Measurements from ENCODE around the gene EMILIN1. TPM values are rescaled to one million over a fixed set of nuclear protein-coding genes. Genes with fewer than 3 reads are reported as not detected.

EMILIN1 gene
- total and polyA plus RNA-seq, 10 of the 15 experiments (the other 5 are each of a cell fraction or from before 2014, with no cell fraction given), result 0.01 to 2.3 (median 1.2) TPM; not detected in 2

DNA sequence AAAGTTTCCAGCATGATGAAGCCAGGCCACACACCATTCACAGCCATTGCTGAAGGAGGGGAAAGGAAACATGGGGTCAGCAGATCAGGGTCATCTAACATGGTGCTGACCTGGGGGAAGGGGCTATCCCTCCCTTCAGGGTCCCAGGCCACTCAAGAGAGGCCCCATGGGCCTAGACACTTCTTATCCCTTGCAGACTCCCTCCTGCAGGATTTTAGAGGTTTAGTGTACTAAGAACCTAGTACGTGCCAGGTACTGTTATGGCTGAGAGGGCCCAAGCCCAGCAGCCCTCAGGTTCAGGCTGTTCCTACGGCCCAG is 17.0 kb downstream of the EMILIN1 start (continued):
- TF ChIP-seq MXI1 (IDR thresholded peaks at IDR 0.05; ENCODE audit: low read depth, low read length) (no peak), POLR2AphosphoS2 (IDR thresholded peaks at IDR 0.05; ENCODE audit: low read depth, low read length) (no peak), FOS (IDR thresholded peaks at IDR 0.05; ENCODE audit: borderline replicate concordance, extremely low read depth, insufficient read length) (no peak), SMAD5 (IDR thresholded peaks at IDR 0.05; ENCODE audit: low read depth) (no peak), RELA (IDR thresholded peaks at IDR 0.05; ENCODE audit: borderline replicate concordance, partially characterized antibody) (no peak), SUPT20H (IDR thresholded peaks at IDR 0.05; ENCODE audit: borderline replicate concordance, control insufficient read depth, low read depth, low read length) (no peak), CREM (IDR thresholded peaks at IDR 0.05; ENCODE audit: low read depth) (no peak), ATF7 (IDR thresholded peaks at IDR 0.05; ENCODE audit: low read depth) (no peak), BHLHE40 (IDR thresholded peaks at IDR 0.05; ENCODE audit: borderline replicate concordance in 1 of 2, low read depth in 2 of 2, low read length in 1 of 2) (no peak)
- TF ChIP-seq, protein P1, sequence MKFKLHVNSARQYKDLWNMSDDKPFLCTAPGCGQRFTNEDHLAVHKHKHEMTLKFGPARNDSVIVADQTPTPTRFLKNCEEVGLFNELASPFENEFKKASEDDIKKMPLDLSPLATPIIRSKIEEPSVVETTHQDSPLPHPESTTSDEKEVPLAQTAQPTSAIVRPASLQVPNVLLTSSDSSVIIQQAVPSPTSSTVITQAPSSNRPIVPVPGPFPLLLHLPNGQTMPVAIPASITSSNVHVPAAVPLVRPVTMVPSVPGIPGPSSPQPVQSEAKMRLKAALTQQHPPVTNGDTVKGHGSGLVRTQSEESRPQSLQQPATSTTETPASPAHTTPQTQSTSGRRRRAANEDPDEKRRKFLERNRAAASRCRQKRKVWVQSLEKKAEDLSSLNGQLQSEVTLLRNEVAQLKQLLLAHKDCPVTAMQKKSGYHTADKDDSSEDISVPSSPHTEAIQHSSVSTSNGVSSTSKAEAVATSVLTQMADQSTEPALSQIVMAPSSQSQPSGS (IDR thresholded peaks at IDR 0.05; ENCODE audit: low read length), result no peak

Measured in GM12878 (cell line).